ENCODE results near the gene ABCF1. TPM values are rescaled to one million over a fixed set of nuclear protein-coding genes. Genes with fewer than 3 reads are reported as not detected.
A peak's percentile ranks its signal among the peaks of the same experiment; 100 is the strongest.

Gene ABCF1
- total and polyA plus RNA-seq, 8 donors: 7.6 to 32.6 (median 27.4) TPM

DNA sequence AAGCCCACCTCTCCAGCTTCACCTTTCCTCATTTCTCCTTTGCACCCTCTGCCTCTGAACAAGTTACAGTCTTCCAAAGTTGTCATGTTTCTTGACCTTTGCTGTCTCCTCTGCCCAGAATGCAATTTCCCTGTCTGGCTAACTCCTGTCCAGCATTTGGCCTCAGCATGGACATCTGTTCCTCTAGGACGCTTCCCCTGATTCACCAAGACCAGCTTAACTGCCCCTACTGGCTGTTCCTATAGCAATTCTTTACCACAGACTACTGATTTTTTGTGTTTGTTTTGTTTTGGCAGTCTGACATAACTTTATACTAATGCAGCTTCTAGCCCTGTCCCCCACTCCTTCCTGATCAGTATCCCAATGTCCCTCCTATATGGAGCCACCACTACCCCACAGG, 28.3 kb upstream of the ABCF1 start:
- Histone ChIP-seq H3K4me3 (no peak overlapping the region), H3K27me3 (no peaks in the 10 kb centered on the region), H3K9me3 (no peaks in the 10 kb centered on the region), H3K27ac (peak overlapping the region in 2 of 5 donors; percentile 3 to 30), H3K4me1 (peaks cover 8 to 25% (median 9%) of the 10 kb centered on the region in 4 donors), H3K36me3 (peaks cover 20 to 31% (median 26%) of the 10 kb centered on the region in 4 donors)
- no peak for DNase-seq
- TF ChIP-seq EP300 (IDR thresholded peaks at IDR 0.05): no peak
- no peak for TF ChIP-seq POLR2AphosphoS5 (IDR thresholded peaks at IDR 0.05)
- TF ChIP-seq POLR2A (IDR thresholded peaks at IDR 0.05): no peak
- no peak for TF ChIP-seq CTCF (IDR thresholded peaks at IDR 0.05)
- intact Hi-C loops (cut with DNase I; ENCODE audit: low total_unique reads): loop anchor here (5.0 to 10.0 kb wide), 2 partner anchors 52 to 61 kb away; no protein-coding TSS in a partner anchor
- 57 to 84% (median 67%) methylated on average over 1 of the region's 1 CpG for WGBS, 5 donors

GRCh38 chr6:30543821-30544220, 27.4 kb upstream of the ABCF1 start:
- Histone ChIP-seq H3K27me3 (no peaks in the 10 kb centered on the region), H3K4me1 (peaks cover 8 to 25% (median 9%) of the 10 kb centered on the region in 4 donors), H3K36me3 (peaks cover 25 to 40% (median 35%) of the 10 kb centered on the region in 4 donors), H3K4me3 (no peak overlapping the region), H3K27ac (no peak overlapping the region), H3K9me3 (no peaks in the 10 kb centered on the region)
- intact Hi-C loops (cut with DNase I; ENCODE audit: low total_unique reads): loop anchor here (5.0 to 10.0 kb wide), 2 partner anchors 51 to 62 kb away; no protein-coding TSS in a partner anchor
- no peak for TF ChIP-seq POLR2AphosphoS5 (IDR thresholded peaks at IDR 0.05)
- TF ChIP-seq POLR2A (IDR thresholded peaks at IDR 0.05): no peak
- TF ChIP-seq EP300 (IDR thresholded peaks at IDR 0.05): no peak
- no peak for TF ChIP-seq CTCF (IDR thresholded peaks at IDR 0.05)
- DNase-seq: no peak
- WGBS, 5 donors: 82 to 90% (median 88%) methylated on average over 3 of the region's 3 CpGs

- no peaks in the 10 kb centered on the region for H3K9me3 ChIP-seq
- intact Hi-C loops (cut with DNase I; ENCODE audit: low total_unique reads): loop anchor here (5.0 to 10.0 kb wide), 2 partner anchors 50 to 62 kb away; no protein-coding TSS in a partner anchor
- H3K36me3 ChIP-seq: peaks cover 26 to 50% (median 44%) of the 10 kb centered on the region in 4 donors
- H3K27ac ChIP-seq: no peak overlapping the region
- H3K27me3 ChIP-seq: no peaks in the 10 kb centered on the region
- 26 to 33% (median 28%) methylated on average over 6 of the region's 6 CpGs for WGBS, 5 donors
- H3K4me1 ChIP-seq: peaks cover 8 to 25% (median 9%) of the 10 kb centered on the region in 4 donors
- peak in 1 of 2 donors; percentile 70 for DNase-seq
- TF ChIP-seq POLR2A (IDR thresholded peaks at IDR 0.05) (no peak), POLR2AphosphoS5 (IDR thresholded peaks at IDR 0.05) (peak in 1 of 3 donors; percentile 35), CTCF (IDR thresholded peaks at IDR 0.05) (peak in 5 of 7 experiments; percentile 50 to 80 (median 76)), EP300 (IDR thresholded peaks at IDR 0.05) (no peak)
- no peak overlapping the region for H3K4me3 ChIP-seq
These were observed 26.5 kb upstream of the ABCF1 start for GRCh38 chr6:30544666-30545272.

DNA sequence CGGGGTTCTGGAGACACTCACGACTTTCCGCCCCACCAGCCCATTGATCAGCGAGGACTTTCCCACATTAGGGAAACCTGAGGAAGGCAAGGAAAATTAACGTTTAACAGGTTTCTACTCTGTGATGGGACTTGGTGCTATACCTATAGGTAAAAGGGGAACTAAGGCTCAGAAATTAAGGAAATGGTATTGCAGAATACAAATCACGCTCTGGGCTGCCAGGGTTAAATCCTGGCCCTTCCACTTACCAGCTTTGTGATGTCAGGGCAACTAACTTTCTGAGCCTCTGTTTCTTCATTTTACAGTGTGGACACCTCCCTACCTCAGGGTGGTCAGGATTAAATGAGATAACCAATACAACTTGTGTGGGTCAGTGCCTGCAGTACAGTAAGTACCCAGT, 23.8 kb upstream of the ABCF1 start:
- Histone ChIP-seq H3K27ac (no peak overlapping the region), H3K36me3 (peaks cover 33 to 76% (median 71%) of the 10 kb centered on the region in 4 donors), H3K4me1 (peaks cover 0 to 12% (median under 1%) of the 10 kb centered on the region in 4 donors), H3K27me3 (no peaks in the 10 kb centered on the region), H3K4me3 (no peak overlapping the region), H3K9me3 (no peaks in the 10 kb centered on the region)
- intact Hi-C loops (cut with DNase I; ENCODE audit: low total_unique reads): loop anchor here (10.0 kb wide), 1 partner anchor 47 kb away; no protein-coding TSS in a partner anchor
- TF ChIP-seq POLR2AphosphoS5 (IDR thresholded peaks at IDR 0.05): no peak
- no peak for TF ChIP-seq POLR2A (IDR thresholded peaks at IDR 0.05)
- TF ChIP-seq CTCF (IDR thresholded peaks at IDR 0.05): no peak
- TF ChIP-seq EP300 (IDR thresholded peaks at IDR 0.05): no peak
- no peak for DNase-seq
- 87 to 95% (median 93%) methylated on average over 6 of the region's 6 CpGs for WGBS, 5 donors
